ENCODE results near the gene SLC6A15. TPM values are rescaled to one million over a fixed set of nuclear protein-coding genes. Genes with fewer than 3 reads are reported as not detected.

The SLC6A15 gene
- total and polyA plus RNA-seq, 2 of the 13 experiments (the other 11 are each of a cell fraction or from before 2014, with no cell fraction given) = not detected

- in situ Hi-C loops (cut with HindIII; ENCODE audit: extremely low pct_ligation_motif_present, low pct_unique_long_range_greater_than_20kb) = no loop called here
- H3K4me2 ChIP-seq (ENCODE audit: low read depth, low read length) = no peak overlapping the region
- H3K27me3 ChIP-seq (ENCODE audit: control insufficient read depth in 1 of 2, insufficient read depth in 2 of 2, low read length in 2 of 2) = no peaks in the 10 kb centered on the region
- H3K4me3 ChIP-seq (replicated peaks in 1 of 3; ENCODE audit: insufficient read depth in 1 of 3, low read depth in 2 of 3, low read length in 3 of 3) = no peak overlapping the region
- no peaks in the 10 kb centered on the region for H3K9me3 ChIP-seq (ENCODE audit: low read length)
- TF ChIP-seq MAX (IDR thresholded peaks at IDR 0.05) (no peak), MAFK (conservative IDR thresholded peaks at IDR 0.05 in 1 of 2, IDR thresholded peaks at IDR 0.05 in 1 of 2; ENCODE audit: low read length in 2 of 2) (peak in 1 of 2 experiments; percentile 9; a peak in 1 of 4 replicates), ZBTB33 (CRISPR knock-in tag; IDR thresholded peaks at IDR 0.05) (no peak)
- ATAC-seq (no peak), FAIRE-seq (no peak), DNase-seq (ENCODE audit: low spot score) (no peak)
- BruUV-seq (replicated peaks) = no TSS peak
- CTCF ChIA-PET (ENCODE audit: low intra/inter-chr PET ratio, low total read pairs) = no interaction called here
- no peaks in the 10 kb centered on the region for H3K79me2 ChIP-seq (ENCODE audit: insufficient read depth, low read length)
- H3K4me1 ChIP-seq (ENCODE audit: insufficient read depth, low read length) = no peaks in the 10 kb centered on the region
- no peaks in the 10 kb centered on the region for H3K36me3 ChIP-seq (replicated peaks in 1 of 2; ENCODE audit: control insufficient read depth in 1 of 2, insufficient read depth in 2 of 2, low read length in 2 of 2)
- no peaks in the 10 kb centered on the region for H4K20me1 ChIP-seq (ENCODE audit: insufficient read depth, low read length)
- POLR2A ChIA-PET = no interaction called here
- WGBS (ENCODE audit: low lambda C conversion rate) = 0% methylated on average over 2 of the region's 2 CpGs
- H3K27ac ChIP-seq (ENCODE audit: extremely low read length, insufficient read depth, low read length) = no peak overlapping the region
- no peak overlapping the region for H3K9ac ChIP-seq (ENCODE audit: insufficient read depth, low read depth, low read length)
- no peak overlapping the region for H2AFZ ChIP-seq (ENCODE audit: low read length)
- intact Hi-C loops (cut with micrococcal nuclease; ENCODE audit: unreplicated experiment) = loop anchor here (5.0 kb wide), 1 partner anchor 1798 kb away; no protein-coding TSS in a partner anchor
Measured at GRCh38 chr12:84924981-84925380, 12.4 kb upstream of the SLC6A15 start.

- no peak for FAIRE-seq
- Histone ChIP-seq H2AFZ (ENCODE audit: low read length) (no peak overlapping the region), H3K9me3 (ENCODE audit: low read length) (no peaks in the 10 kb centered on the region), H3K9ac (ENCODE audit: insufficient read depth, low read depth, low read length) (no peak overlapping the region), H3K36me3 (replicated peaks in 1 of 2; ENCODE audit: control insufficient read depth in 1 of 2, insufficient read depth in 2 of 2, low read length in 2 of 2) (no peaks in the 10 kb centered on the region), H3K27me3 (ENCODE audit: control insufficient read depth in 1 of 2, insufficient read depth in 2 of 2, low read length in 2 of 2) (no peaks in the 10 kb centered on the region), H3K4me2 (ENCODE audit: low read depth, low read length) (no peak overlapping the region), H3K79me2 (ENCODE audit: insufficient read depth, low read length) (no peaks in the 10 kb centered on the region), H3K4me3 (replicated peaks in 1 of 3; ENCODE audit: insufficient read depth in 1 of 3, low read depth in 2 of 3, low read length in 3 of 3) (no peak overlapping the region), H3K27ac (ENCODE audit: extremely low read length, insufficient read depth, low read length) (no peak overlapping the region), H4K20me1 (ENCODE audit: insufficient read depth, low read length) (no peaks in the 10 kb centered on the region), H3K4me1 (ENCODE audit: insufficient read depth, low read length) (no peaks in the 10 kb centered on the region)
- in situ Hi-C loops (cut with HindIII; ENCODE audit: extremely low pct_ligation_motif_present, low pct_unique_long_range_greater_than_20kb) = no loop called here
- 6% methylated on average over 2 of the region's 2 CpGs for WGBS (ENCODE audit: low lambda C conversion rate)
- ChIA-PET CTCF (ENCODE audit: low intra/inter-chr PET ratio, low total read pairs) (no interaction called here), POLR2A (no interaction called here)
- no TSS peak for BruUV-seq (replicated peaks)
- intact Hi-C loops (cut with micrococcal nuclease; ENCODE audit: unreplicated experiment) = no loop called here
- no peak for DNase-seq (ENCODE audit: low spot score)
- ATAC-seq = no peak
- TF ChIP-seq FOXP1 (IDR thresholded peaks at IDR 0.05) (no peak), FOXP1 (CRISPR knock-in tag; IDR thresholded peaks at IDR 0.05) (no peak), JUN (CRISPR knock-in tag; IDR thresholded peaks at IDR 0.05) (no peak), RNF219 (CRISPR knock-in tag; IDR thresholded peaks at IDR 0.05) (no peak), BCLAF1 (IDR thresholded peaks at IDR 0.05) (no peak), SOX5 (CRISPR knock-in tag; IDR thresholded peaks at IDR 0.05; ENCODE audit: borderline replicate concordance) (no peak), ZNF580 (CRISPR knock-in tag; IDR thresholded peaks at IDR 0.05; ENCODE audit: borderline replicate concordance, low read depth) (no peak), SMYD3 (CRISPR knock-in tag; IDR thresholded peaks at IDR 0.05) (no peak), KDM2A (CRISPR knock-in tag; IDR thresholded peaks at IDR 0.05; ENCODE audit: borderline replicate concordance, low read depth) (no peak), MXI1 (IDR thresholded peaks at IDR 0.05; ENCODE audit: borderline replicate concordance, low read depth, low read length) (no peak)
Measured at GRCh38 chr12:84922693-84923092, 10.1 kb upstream of the SLC6A15 start.
